Bronchial epithelial cell (primary cell): ENCODE data around the gene RPRD1B. TPM values are rescaled to one million over a fixed set of nuclear protein-coding genes. Genes with fewer than 3 reads are reported as not detected.

Experiments used
- DNase-seq: peaks from one replicate; pipeline ENCODE4 v3.0.0-alpha.2; 2010; ENCODE audit warnings: low read depth
- FAIRE-seq: peaks from 2 replicates; lab custom pipeline; 2011; peaks lifted over from hg19 to GRCh38; lab: Jason Lieb, UNC
- H3K27me3 ChIP-seq: 2 replicates; pipeline ENCODE4 v1.5.1; 2011; ENCODE audit warnings: low read length; ENCODE audit not compliant: control insufficient read depth, insufficient read depth
- H3K36me3 ChIP-seq: 2 replicates; pipeline ENCODE4 v1.5.1; 2011; ENCODE audit warnings: low read length; ENCODE audit not compliant: control insufficient read depth, insufficient read depth
- H3K4me3 ChIP-seq: 2 replicates; pipeline ENCODE4 v1.5.1; 2011; ENCODE audit warnings: mild to moderate bottlenecking, low read depth, low read length, control low read depth
- total RNA-seq: library from RNA; depleted of rRNA; stranded (reverse); fragments of >200 nt; gene quantifications from 2 replicates; pipeline ENCODE4 v1.2.1, GENCODE V29; 2014
- TF ChIP-seq, protein P1 (sequence below): IDR thresholded peaks from 2 replicates; pipeline ENCODE4 v1.5.1; 2011; ENCODE audit warnings: mild to moderate bottlenecking, moderate library complexity, low read length, control low read depth, inconsistent platforms; ENCODE audit not compliant: insufficient read depth, severe bottlenecking

RPRD1B gene
- total RNA-seq, 1 donor from 2014 or later = 18.7 TPM

DNA sequence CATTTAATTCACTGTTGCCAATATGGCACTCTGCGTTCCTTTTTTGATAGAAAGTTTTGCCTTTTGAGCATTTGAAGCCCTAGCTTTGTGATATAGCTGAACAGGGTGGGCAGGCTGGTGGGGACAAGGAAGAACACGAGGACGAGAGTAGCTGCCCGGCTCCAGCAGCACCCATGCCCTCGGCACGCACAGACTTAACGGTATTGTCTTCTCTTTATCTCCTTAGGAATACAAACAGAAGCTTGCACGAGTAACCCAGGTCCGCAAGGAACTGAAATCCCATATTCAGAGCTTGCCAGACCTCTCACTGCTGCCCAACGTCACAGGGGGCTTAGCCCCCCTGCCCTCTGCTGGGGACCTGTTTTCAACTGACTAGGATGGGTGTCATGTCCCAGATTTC, 56.0 kb downstream of the RPRD1B start:
- TF ChIP-seq, protein P1, sequence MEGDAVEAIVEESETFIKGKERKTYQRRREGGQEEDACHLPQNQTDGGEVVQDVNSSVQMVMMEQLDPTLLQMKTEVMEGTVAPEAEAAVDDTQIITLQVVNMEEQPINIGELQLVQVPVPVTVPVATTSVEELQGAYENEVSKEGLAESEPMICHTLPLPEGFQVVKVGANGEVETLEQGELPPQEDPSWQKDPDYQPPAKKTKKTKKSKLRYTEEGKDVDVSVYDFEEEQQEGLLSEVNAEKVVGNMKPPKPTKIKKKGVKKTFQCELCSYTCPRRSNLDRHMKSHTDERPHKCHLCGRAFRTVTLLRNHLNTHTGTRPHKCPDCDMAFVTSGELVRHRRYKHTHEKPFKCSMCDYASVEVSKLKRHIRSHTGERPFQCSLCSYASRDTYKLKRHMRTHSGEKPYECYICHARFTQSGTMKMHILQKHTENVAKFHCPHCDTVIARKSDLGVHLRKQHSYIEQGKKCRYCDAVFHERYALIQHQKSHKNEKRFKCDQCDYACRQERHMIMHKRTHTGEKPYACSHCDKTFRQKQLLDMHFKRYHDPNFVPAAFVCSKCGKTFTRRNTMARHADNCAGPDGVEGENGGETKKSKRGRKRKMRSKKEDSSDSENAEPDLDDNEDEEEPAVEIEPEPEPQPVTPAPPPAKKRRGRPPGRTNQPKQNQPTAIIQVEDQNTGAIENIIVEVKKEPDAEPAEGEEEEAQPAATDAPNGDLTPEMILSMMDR = no peak
- Histone ChIP-seq H3K4me3 (no peak overlapping the region), H3K36me3 (peaks cover 13% of the 10 kb centered on the region), H3K27me3 (no peaks in the 10 kb centered on the region)
- no peak for FAIRE-seq
- no peak for DNase-seq

DNA sequence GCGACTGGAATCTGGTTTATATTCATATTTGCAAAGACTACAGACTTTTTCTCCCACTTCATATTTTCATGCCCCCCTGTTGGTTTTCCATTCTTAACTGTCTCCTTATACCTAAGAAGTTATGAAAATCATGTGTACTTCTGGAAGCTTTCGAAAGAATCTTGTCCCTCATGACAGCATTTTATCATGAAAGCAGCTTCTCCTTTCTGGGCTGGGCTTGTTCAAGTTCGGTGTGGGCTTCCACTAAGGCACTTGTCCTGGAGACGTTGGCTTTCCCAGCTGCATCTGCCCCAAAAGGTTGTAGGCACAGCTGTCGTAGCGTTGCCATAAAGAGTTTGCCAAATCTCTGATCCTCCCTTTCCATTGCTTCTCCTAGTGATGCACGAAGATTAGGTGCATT, 56.5 kb downstream of the RPRD1B start:
- TF ChIP-seq, protein P1 = no peak
- H3K36me3 ChIP-seq = peaks cover 13% of the 10 kb centered on the region
- no peak overlapping the region for H3K4me3 ChIP-seq
- FAIRE-seq (no peak), DNase-seq (no peak)
- H3K27me3 ChIP-seq = no peaks in the 10 kb centered on the region

- DNase-seq = no peak
Measured at GRCh38 chr20:38091441-38092216, 58.1 kb downstream of the RPRD1B start.

DNA sequence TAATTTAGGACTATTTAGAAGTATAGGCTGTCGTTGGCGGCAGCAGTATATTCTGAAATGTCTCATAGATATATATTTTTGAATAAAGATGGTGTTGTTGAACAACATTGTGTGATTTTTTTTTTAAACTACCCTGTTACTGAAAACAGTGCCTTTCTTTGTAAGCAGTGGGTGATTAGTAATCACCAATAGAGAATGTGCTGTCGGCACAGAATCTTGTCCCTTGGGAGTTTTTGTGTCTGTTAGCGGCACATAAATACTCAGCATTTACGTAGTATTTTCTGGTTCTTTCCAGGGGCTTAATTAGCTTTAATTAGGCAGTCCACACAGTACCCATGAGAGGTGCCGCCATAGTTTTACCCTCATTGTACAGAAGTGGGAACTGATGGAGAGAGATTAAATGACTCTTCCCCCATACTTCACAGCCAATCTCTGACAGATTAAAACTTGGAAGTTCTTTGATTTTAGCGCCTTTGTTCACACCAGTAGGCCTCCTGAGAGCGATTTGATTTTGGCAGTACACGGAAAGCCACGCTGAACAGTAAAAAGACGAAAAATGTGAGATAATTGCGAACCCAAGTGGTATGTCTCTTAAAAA, 58.8 kb downstream of the RPRD1B start:
- TF ChIP-seq, protein P1 = no peak
- DNase-seq (no peak), FAIRE-seq (no peak)
- Histone ChIP-seq H3K4me3 (no peak overlapping the region), H3K27me3 (no peaks in the 10 kb centered on the region), H3K36me3 (peaks cover 7% of the 10 kb centered on the region)

More at GRCh38 chr20:38091441-38092216, 58.1 kb downstream of the RPRD1B start:
- Histone ChIP-seq H3K4me3 (no peak overlapping the region), H3K36me3 (peaks cover 7% of the 10 kb centered on the region), H3K27me3 (no peaks in the 10 kb centered on the region)
- TF ChIP-seq, protein P1 = no peak
- no peak for FAIRE-seq

DNA sequence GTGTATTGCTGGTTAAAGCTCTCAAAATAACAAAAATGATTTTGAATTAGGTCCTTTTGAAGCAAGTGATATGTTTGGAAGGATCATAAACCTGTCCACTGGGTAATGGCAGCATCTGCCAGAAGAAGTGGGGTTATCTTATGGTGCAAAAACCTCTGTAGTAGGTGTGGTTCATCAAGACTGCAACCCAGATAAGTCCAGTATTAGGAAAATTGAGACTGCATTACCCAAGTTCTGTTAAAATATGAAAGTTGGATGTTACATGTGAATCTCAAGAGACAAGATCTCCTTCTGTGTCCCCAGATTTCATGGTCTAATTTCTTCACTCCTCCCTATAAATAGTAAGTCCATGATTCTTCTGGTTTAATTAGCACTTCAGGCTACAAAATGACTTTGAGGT, 59.4 kb downstream of the RPRD1B start:
- Histone ChIP-seq H3K36me3 (peaks cover 5% of the 10 kb centered on the region), H3K27me3 (no peaks in the 10 kb centered on the region), H3K4me3 (no peak overlapping the region)
- no peak for DNase-seq
- no peak for FAIRE-seq
- TF ChIP-seq, protein P1 = no peak
